Measurements from ENCODE around the gene ARHGAP44. TPM values are rescaled to one million over a fixed set of nuclear protein-coding genes. Genes with fewer than 3 reads are reported as not detected.

ARHGAP44 gene
- total RNA-seq, 1 experiment from 2014 or later: 17.1 TPM

- Mint-ChIP-seq H3K4me3 (ENCODE audit: low read depth, unreplicated experiment) (no peak overlapping the region), H3K36me3 (ENCODE audit: insufficient read depth, unreplicated experiment) (no peaks in the 10 kb centered on the region), H3K27ac (ENCODE audit: unreplicated experiment) (no peak overlapping the region), H3K27me3 (ENCODE audit: unreplicated experiment) (no peaks in the 10 kb centered on the region), H3K9me3 (ENCODE audit: low read depth, unreplicated experiment) (peaks cover 13% of the 10 kb centered on the region), H3K4me1 (ENCODE audit: low read depth, unreplicated experiment) (no peaks in the 10 kb centered on the region)
- no peak for DNase-seq
- intact Hi-C loops (cut with micrococcal nuclease; ENCODE audit: unreplicated experiment): no loop called here
- no peak for TF ChIP-seq CTCF (IDR thresholded peaks at IDR 0.05; ENCODE audit: unreplicated experiment)
- CTCF ChIA-PET: no interaction called here
- BruUV-seq (replicated peaks): no TSS peak
Measured at GRCh38 chr17:12830777-12831247, 41.5 kb downstream of the ARHGAP44 start.

GRCh38 chr17:12831839-12832238 is 42.5 kb downstream of the ARHGAP44 start:
- CTCF ChIA-PET: no interaction called here
- no peak overlapping the region for H3K4me3 Mint-ChIP-seq (ENCODE audit: low read depth, unreplicated experiment)
- BruUV-seq (replicated peaks): no TSS peak
- intact Hi-C loops (cut with micrococcal nuclease; ENCODE audit: unreplicated experiment): no loop called here
- H3K27ac Mint-ChIP-seq (ENCODE audit: unreplicated experiment): no peak overlapping the region
- TF ChIP-seq CTCF (IDR thresholded peaks at IDR 0.05; ENCODE audit: unreplicated experiment): no peak
- H3K9me3 Mint-ChIP-seq (ENCODE audit: low read depth, unreplicated experiment): peaks cover 13% of the 10 kb centered on the region
- no peaks in the 10 kb centered on the region for H3K36me3 Mint-ChIP-seq (ENCODE audit: insufficient read depth, unreplicated experiment)
- no peak for DNase-seq
- H3K4me1 Mint-ChIP-seq (ENCODE audit: low read depth, unreplicated experiment): no peaks in the 10 kb centered on the region
- H3K27me3 Mint-ChIP-seq (ENCODE audit: unreplicated experiment): no peaks in the 10 kb centered on the region

- BruUV-seq (replicated peaks): no TSS peak
- Mint-ChIP-seq H3K4me1 (ENCODE audit: low read depth, unreplicated experiment) (no peaks in the 10 kb centered on the region), H3K9me3 (ENCODE audit: low read depth, unreplicated experiment) (no peaks in the 10 kb centered on the region), H3K36me3 (ENCODE audit: insufficient read depth, unreplicated experiment) (no peaks in the 10 kb centered on the region), H3K27me3 (ENCODE audit: unreplicated experiment) (no peaks in the 10 kb centered on the region), H3K27ac (ENCODE audit: unreplicated experiment) (no peak overlapping the region), H3K4me3 (ENCODE audit: low read depth, unreplicated experiment) (no peak overlapping the region)
- CTCF ChIA-PET: no interaction called here
- TF ChIP-seq CTCF (IDR thresholded peaks at IDR 0.05; ENCODE audit: unreplicated experiment): no peak
- DNase-seq: no peak
- intact Hi-C loops (cut with micrococcal nuclease; ENCODE audit: unreplicated experiment): no loop called here
Measured at GRCh38 chr17:12839042-12839441, 49.7 kb downstream of the ARHGAP44 start.

- Mint-ChIP-seq H3K9me3 (ENCODE audit: low read depth, unreplicated experiment) (no peaks in the 10 kb centered on the region), H3K36me3 (ENCODE audit: insufficient read depth, unreplicated experiment) (no peaks in the 10 kb centered on the region), H3K4me1 (ENCODE audit: low read depth, unreplicated experiment) (no peaks in the 10 kb centered on the region), H3K4me3 (ENCODE audit: low read depth, unreplicated experiment) (no peak overlapping the region), H3K27me3 (ENCODE audit: unreplicated experiment) (no peaks in the 10 kb centered on the region), H3K27ac (ENCODE audit: unreplicated experiment) (no peak overlapping the region)
- no peak for DNase-seq
- intact Hi-C loops (cut with micrococcal nuclease; ENCODE audit: unreplicated experiment): no loop called here
- BruUV-seq (replicated peaks): no TSS peak
- TF ChIP-seq CTCF (IDR thresholded peaks at IDR 0.05; ENCODE audit: unreplicated experiment): no peak
- CTCF ChIA-PET: no interaction called here
Measured at GRCh38 chr17:12842936-12843335, 53.6 kb downstream of the ARHGAP44 start.

Data from Calu3 (cell line).